GM12892 (cell line): ENCODE data around the gene TYK2.

Experiments used
- POLR2AphosphoS5 ChIP-seq: IDR thresholded peaks from 2 replicates; pipeline ENCODE4 v1.6.1; 2011; ENCODE audit warnings: low read depth, low read length, control low read depth
- TAF1 ChIP-seq: IDR thresholded peaks from 2 replicates; pipeline ENCODE4 v1.6.1; 2011; ENCODE audit warnings: low read depth, mild to moderate bottlenecking, control low read depth, low read length, borderline replicate concordance

GRCh38 chr19:10344780-10345179, 35.6 kb downstream of the TYK2 start:
- TF ChIP-seq POLR2AphosphoS5 (no peak), TAF1 (no peak)
